Activated T-cell treated with anti-CD3 and anti-CD28 coated beads, Interleukin-2, amount 50 U/mL, for 72 hours (primary cell): ENCODE measurements around the gene PALLD. TPM values are rescaled to one million over a fixed set of nuclear protein-coding genes. Genes with fewer than 3 reads are reported as not detected.
"Not testable (repeated sequence)": the region's sequence is repeated elsewhere in the genome, so short reads cannot be mapped to it uniquely, and the experiment has no call there.

ENCODE experiments used
- ATAC-seq, 2 donors: fragments of 150-1000 bp; cut with Tn5 transposase; replicated peaks in 1 of 2; 2 replicates each; pipeline ENCODE4 v1.10.0; 2021; ENCODE audit warnings: moderate library complexity in 2 of 2, mild to moderate bottlenecking in 1 of 2
- DNase-seq, 2 donors: peaks; one replicate each; pipeline ENCODE4 v3.0.0; 2021 to 2022; ENCODE audit warnings: mixed read lengths in 1 of 2
- H3K27ac Mint-ChIP-seq: one replicate; pipeline ENCODE4 v1.8.0; 2022; ENCODE audit warnings: mild to moderate bottlenecking, moderate library complexity, mixed read lengths
- H3K27me3 Mint-ChIP-seq: one replicate; pipeline ENCODE4 v1.8.0; 2022; ENCODE audit warnings: low read depth, mixed read lengths
- H3K36me3 Mint-ChIP-seq, 2 donors: one replicate each; pipeline ENCODE4 v1.8.0; 2022; ENCODE audit warnings: mixed read lengths in 2 of 2, mild to moderate bottlenecking in 1 of 2; ENCODE audit not compliant: insufficient read depth in 2 of 2
- H3K4me1 Mint-ChIP-seq: one replicate; pipeline ENCODE4 v1.8.0; 2022; ENCODE audit warnings: low read depth, mixed read lengths
- H3K4me3 Mint-ChIP-seq, 2 donors: one replicate each; pipeline ENCODE4 v1.8.0; 2022; ENCODE audit warnings: mild to moderate bottlenecking in 2 of 2, mixed read lengths in 2 of 2, moderate library complexity in 2 of 2
- H3K9me3 Mint-ChIP-seq, 2 donors: one replicate each; pipeline ENCODE4 v1.8.0; 2022; ENCODE audit warnings: mixed read lengths in 2 of 2
- total RNA-seq, 2 donors: library from RNA; stranded (reverse); gene quantifications; one replicate each; pipeline ENCODE4 v1.2.3, GENCODE V29; 2022

PALLD gene
- total RNA-seq, 2 donors from 2014 or later = 13.5 to 16.7 TPM

GRCh38 chr4:168942985-168943384 is 446.1 kb downstream of the PALLD start:
- Mint-ChIP-seq H3K27me3 (no peaks in the 10 kb centered on the region), H3K27ac (no peak overlapping the region), H3K36me3 (peaks cover 4% of the 10 kb centered on the region in 2 donors), H3K4me3 (no peak overlapping the region), H3K9me3 (peaks cover 8% of the 10 kb centered on the region in 2 donors), H3K4me1 (no peaks in the 10 kb centered on the region)
- DNase-seq (peak in 1 of 2 donors; percentile 5), ATAC-seq (no peak)

DNA sequence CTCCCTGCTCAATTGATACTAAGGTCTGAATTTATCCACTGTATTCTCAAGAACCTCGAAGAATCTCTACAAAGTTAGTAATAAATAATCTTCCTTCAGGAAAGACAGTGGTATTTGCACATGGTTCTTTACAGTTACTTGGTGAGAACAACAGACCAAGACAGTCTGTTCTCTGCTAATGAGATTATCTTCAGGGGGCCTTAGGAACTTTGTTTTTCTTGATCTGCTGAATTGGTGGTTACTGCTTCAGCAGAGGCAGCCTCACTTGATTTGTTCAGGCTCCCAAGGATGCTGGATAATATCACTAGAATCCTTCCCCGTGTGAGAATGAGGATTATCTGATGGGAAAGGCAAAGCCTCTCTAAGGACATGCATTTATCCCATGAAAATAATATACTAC is 448.4 kb downstream of the PALLD start:
- Mint-ChIP-seq H3K27me3 (no peaks in the 10 kb centered on the region), H3K9me3 (peaks cover 9 to 12% of the 10 kb centered on the region in 2 donors), H3K36me3 (no peaks in the 10 kb centered on the region), H3K4me1 (no peaks in the 10 kb centered on the region), H3K27ac (no peak overlapping the region), H3K4me3 (no peak overlapping the region)
- DNase-seq (no peak), ATAC-seq (no peak)

DNA sequence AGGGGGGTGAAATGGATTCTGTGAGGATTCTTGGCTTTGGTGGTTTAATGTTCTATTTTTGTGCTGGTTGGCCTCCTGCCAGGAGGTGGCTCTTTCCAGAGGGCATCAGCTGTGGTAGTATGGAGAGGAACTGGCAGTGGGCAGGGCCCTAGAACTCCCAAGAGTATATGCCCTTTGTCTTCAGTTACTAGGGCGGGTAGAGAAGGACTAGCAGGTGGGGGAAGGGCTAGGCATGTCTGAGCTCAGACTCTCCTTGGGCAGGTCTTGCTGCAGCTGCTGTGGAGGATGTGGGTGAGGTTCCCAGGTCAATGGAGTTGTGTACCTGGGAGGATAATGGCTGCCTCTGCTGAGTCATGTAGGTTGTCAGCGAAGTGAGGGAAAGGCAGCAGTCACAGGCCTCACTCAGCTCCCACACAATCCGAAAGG is 456.0 kb downstream of the PALLD start:
- not testable (repeated sequence) for H3K4me3 Mint-ChIP-seq, H3K9me3 Mint-ChIP-seq, ATAC-seq, H3K27ac Mint-ChIP-seq, H3K4me1 Mint-ChIP-seq, H3K36me3 Mint-ChIP-seq, DNase-seq, H3K27me3 Mint-ChIP-seq

DNA sequence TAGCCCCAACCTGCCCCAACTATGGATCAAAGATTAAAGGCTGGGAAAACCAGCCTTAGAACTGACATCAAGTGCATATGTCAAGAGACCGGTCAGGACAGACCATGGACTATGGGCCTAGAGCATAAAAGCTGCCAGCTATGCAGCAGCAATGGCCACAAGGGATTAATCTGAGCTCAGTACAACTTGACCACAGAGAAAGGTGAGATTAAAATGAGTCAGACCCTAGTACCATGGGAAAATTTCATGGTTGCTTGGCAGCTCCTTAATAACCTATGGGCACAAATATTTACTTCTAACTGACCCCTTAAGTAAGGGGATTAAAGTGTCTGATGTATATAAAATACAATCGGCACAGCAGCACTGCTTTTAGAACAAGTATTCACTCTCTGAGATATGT is 458.8 kb downstream of the PALLD start:
- Mint-ChIP-seq H3K4me3 (no peak overlapping the region), H3K27me3 (no peaks in the 10 kb centered on the region), H3K4me1 (no peaks in the 10 kb centered on the region), H3K36me3 (peaks cover 0 to 1% of the 10 kb centered on the region in 2 donors), H3K27ac (no peak overlapping the region), H3K9me3 (no peaks in the 10 kb centered on the region)
- no peak for DNase-seq
- no peak for ATAC-seq

- H3K4me1 Mint-ChIP-seq = no peaks in the 10 kb centered on the region
- no peak overlapping the region for H3K27ac Mint-ChIP-seq
- DNase-seq (no peak), ATAC-seq (no peak)
- no peaks in the 10 kb centered on the region for H3K27me3 Mint-ChIP-seq
- H3K9me3 Mint-ChIP-seq = peaks cover 0 to 1% of the 10 kb centered on the region in 2 donors
- H3K36me3 Mint-ChIP-seq = peaks cover 1 to 8% of the 10 kb centered on the region in 2 donors
- no peak overlapping the region for H3K4me3 Mint-ChIP-seq
Observed at GRCh38 chr4:168960716-168961115, 463.9 kb downstream of the PALLD start.

GRCh38 chr4:168972596-168972995 is 475.7 kb downstream of the PALLD start:
- DNase-seq (no peak), ATAC-seq (no peak)
- Mint-ChIP-seq H3K27ac (no peak overlapping the region), H3K4me1 (no peaks in the 10 kb centered on the region), H3K27me3 (no peaks in the 10 kb centered on the region), H3K4me3 (no peak overlapping the region), H3K9me3 (peaks cover 9 to 26% of the 10 kb centered on the region in 2 donors), H3K36me3 (peaks cover 11 to 23% of the 10 kb centered on the region in 2 donors)

Other genes with a start within 250 kb of the PALLD start
- gene DDX60, start 178.3 kb upstream of the PALLD start, total RNA-seq = 10 to 100 TPM; 14.3 to 38.4 TPM
- 10 to 100 TPM in 1 of 2 donors, 1 to 10 TPM in 1; 7.1 to 15.6 TPM for gene DDX60L, start 16.6 kb upstream of the PALLD start, total RNA-seq